Stimulated activated CD4-positive, alpha-beta T cell treated with anti-CD3 and anti-CD28 coated beads, TNF-alpha, amount 100 ng/mL, for 1 hour (primary cell): Measurements from ENCODE around the gene TLCD3A.

Source experiments
- DNase-seq, 3 donors: peaks; one replicate each; pipeline ENCODE4 v3.0.0-alpha.2; 2020; ENCODE audit warnings: low read depth in 3 of 3, low spot score in 1 of 3

Gene TLCD3A

GRCh38 chr17:705863-706262 lies 26.5 kb upstream of the TLCD3A start:
- DNase-seq = no peak

GRCh38 chr17:708132-708531 lies 24.3 kb upstream of the TLCD3A start:
- no peak for DNase-seq

GRCh38 chr17:718075-718474 lies 14.3 kb upstream of the TLCD3A start:
- DNase-seq = no peak

- no peak for DNase-seq
Observed at GRCh38 chr17:720706-721539, 11.5 kb upstream of the TLCD3A start.

- no peak for DNase-seq
Observed at GRCh38 chr17:721540-721937, 10.9 kb upstream of the TLCD3A start.

GRCh38 chr17:725084-725483 lies 7.3 kb upstream of the TLCD3A start:
- no peak for DNase-seq

DNA sequence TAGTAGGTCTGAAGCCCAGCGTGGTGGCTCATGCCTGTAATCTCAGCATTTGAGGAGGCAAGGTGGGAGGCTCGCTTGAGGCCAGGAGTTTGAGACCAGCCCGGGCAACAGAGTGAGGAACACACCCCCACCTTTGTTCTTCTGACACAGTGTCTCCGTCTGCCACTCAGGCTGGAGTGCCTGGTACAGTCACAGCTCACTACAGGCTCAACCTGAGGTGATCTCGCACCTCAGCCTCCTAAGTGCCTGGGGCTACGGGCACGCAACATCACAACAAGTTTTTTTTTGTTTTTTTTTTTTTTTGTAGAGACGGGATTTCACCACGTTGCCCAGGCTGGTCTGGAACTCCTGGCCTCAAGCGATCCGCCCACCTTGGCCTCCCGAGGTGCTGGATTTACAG lies 6.7 kb upstream of the TLCD3A start:
- DNase-seq = no peak

GRCh38 chr17:726271-726919 lies 6.0 kb upstream of the TLCD3A start:
- DNase-seq = no peak

GRCh38 chr17:728911-729310 lies 3.5 kb upstream of the TLCD3A start:
- no peak for DNase-seq

DNA sequence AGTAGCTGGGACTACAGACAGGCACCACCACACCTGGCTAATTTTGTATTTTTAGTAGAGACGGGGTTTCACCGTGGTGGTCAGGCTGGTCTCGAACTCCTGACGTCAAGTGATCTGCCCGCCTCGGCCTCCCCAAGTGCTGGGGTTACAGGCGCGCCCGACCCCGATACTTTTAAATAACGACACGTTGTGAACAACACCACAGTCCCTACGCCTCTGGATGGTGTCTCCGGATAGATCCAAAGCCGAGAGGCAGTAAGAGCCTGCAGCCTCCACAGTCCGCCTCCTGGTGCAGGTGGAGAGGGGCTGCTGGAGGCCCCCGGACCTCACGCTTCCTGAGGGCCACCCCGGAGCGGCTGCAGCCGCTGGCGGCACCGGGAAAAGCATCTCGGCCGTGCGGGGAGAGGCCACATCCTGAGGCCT lies 741 bp upstream of the TLCD3A start:
- no peak for DNase-seq

DNA sequence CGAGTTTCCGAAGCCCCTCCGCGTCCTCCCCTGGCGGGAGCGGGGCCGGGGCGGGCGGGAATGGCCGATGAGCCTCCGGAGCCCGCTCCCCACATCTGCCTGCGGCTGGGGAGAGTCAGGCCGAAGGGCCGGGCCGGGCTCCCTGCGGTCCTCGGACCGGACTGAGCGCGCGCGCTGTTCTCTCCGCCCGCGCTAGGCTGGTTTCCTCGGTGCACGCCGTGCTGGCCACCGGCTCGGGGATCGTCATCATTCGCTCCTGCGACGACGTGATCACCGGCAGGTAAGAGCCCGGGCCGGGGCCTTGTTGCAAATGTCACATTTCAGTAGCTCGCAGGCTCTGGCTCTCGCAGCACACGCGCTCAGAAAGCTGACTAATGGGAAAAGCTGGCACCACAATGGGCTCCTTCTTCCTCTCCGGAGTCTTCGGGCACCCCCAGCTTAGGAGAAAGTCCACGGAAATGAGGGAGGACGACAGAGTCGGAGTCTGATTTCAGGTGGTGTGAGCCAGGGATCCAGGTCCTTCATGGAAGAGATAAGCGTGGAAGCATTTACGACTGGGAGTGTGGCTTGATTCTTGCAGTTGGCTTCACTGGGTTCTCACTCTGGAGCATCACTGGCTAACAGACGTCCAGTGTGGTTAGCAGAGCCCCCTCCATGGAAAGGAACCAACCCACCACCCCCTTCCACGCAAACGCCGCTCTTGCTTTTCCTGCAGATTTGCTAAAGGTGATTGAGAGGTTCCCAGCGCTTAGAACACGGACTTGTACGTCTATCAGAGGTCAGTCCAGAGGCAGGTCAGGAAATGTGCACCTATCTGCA lies 715 bp downstream of the TLCD3A start:
- DNase-seq = no peak

DNA sequence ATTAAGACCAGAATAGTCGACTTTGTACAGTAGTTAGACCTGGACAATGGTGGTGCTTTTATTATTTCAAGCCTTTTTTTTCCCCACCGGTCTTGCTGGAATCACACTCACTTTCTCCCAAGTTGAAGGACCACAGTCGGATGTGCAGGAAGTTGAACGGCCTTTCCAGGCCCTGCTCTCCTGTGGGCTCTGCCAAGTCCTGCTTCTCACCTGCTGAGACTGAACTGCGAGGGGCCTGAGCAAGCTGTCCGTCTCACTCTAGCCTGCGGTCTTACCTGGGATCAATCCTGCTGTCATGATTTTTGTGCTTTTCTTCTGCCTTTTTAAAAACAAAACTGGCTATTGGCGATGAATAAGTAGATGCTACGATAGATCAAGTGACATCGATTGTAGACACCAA lies 1.3 kb downstream of the TLCD3A start:
- DNase-seq = no peak

GRCh38 chr17:737561-738113 lies 5.2 kb downstream of the TLCD3A start:
- DNase-seq = no peak

DNA sequence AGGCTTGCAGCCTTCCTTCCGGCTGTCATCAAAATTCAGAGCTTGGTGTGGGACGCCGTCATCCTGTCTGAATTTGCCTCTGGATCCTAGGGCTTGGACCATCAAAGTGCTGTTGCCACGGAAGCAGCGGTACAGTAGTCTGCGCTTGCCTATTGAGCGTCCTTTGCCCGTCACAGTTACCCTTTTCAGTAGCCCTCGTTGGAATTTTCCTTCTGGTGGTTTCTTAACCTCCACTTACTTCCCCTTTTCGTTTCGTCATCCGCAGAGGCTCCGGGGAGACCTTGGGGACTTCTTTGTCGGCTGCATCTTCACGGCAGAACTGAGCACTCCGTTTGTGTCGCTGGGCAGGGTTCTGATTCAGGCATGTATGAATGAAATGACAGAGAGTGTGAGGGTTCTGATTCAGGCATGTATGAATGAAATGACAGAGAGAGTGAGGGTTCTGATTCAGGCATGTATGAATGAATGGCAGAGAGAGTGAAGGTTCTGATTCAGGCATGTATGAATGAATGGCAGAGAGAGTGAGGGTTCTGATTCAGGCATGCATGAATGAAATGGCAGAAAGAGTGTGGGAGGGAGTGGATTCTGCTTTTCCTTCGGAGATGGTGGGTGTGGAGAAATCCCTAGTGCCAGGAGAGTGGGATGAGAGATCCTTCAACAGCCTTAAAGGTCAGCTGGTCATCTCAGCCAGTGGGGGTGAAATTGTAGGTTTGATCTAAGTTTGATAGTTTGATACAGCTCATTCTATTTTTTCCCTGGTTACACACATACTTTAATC lies 8.0 kb downstream of the TLCD3A start:
- DNase-seq = no peak

DNA sequence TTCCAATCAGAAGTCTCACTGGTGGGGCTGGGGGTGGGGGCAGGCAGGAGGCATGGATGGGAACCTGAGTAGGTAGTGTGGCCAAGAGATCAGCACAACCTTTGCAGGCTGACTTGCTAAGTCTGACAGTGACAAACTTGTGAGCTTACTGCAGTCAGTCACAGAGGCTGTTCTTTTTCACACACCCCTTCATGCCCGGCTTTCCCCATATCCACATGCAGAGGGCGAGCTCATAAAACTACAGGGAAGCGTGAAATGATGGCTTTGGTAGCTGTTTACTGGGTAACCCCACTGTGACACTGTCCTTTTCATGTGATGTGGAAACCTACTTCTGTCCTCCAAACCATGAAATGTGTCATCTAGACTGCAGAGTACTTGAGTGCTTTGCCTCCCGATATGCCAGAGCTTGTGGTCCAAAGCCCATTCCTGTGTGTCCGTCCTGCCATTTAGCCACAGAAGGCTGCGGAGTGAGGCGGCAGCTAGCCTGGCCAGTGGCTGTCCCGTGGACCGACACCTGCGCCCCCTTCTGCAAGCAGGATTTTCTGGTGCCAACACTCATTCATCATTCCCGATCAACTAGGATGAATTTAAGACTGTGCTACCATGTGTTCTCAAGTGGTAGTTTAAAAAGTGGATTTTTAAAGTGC lies 9.9 kb downstream of the TLCD3A start:
- no peak for DNase-seq

GRCh38 chr17:743139-743538 lies 10.7 kb downstream of the TLCD3A start:
- no peak for DNase-seq

DNA sequence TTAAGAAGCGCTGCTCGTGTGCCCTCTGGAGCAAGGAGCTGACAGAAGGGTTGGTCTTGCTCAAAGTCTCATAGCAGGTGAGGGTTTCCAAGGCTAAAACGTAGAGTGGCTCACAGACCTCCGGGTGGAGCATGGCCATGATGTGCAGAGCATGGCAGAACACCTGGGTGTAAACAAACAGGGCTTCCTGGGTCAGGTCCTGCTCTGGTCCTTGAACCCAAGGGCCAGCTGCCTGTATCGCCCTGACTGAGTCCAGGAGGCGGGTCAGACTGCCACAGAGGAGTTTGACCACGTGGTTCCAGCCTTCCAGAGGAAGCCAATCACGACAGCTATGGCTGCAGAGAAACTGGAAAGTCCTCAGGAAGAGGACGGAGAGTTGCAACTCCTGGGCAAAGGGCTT lies 12.5 kb downstream of the TLCD3A start:
- no peak for DNase-seq

- no peak for DNase-seq
Observed at GRCh38 chr17:745406-745805, 13.0 kb downstream of the TLCD3A start.

DNA sequence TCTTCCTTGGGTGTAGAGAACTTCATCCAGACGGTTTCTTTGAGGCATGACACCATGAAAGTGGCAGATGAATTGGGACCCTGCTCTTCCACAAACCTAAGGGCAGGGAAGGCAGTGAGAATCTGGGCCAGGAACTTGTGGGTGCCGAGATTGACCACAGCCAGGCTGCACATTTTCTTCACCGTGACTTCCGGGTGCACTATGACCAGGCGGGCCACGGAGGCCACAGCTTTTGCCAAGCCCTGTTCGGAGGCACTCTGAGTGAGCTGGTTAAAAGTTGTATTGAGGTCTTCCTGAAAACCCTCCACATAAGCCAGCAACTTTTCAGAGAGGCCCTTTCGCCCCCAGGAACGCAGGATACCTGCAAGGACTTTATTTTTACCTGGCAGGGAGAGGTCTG lies 13.8 kb downstream of the TLCD3A start:
- no peak for DNase-seq
